GM10266 (cell line): ENCODE data around the gene SCFD1.
"Not testable (repeated sequence)": the region's sequence is repeated elsewhere in the genome, so short reads cannot be mapped to it uniquely, and the experiment has no call there.

Experiments
- DNase-seq: peaks from one replicate; pipeline ENCODE4 v3.0.0; 2012; ENCODE audit errors: extremely low spot score
- CTCF ChIP-seq: IDR thresholded peaks from 2 replicates; pipeline ENCODE4 v1.5.1; 2012; ENCODE audit warnings: mild to moderate bottlenecking, low read depth; ENCODE audit not compliant: control insufficient read depth, insufficient read depth; ENCODE audit errors: missing control alignments

The SCFD1 gene

GRCh38 chr14:30630248-30630647 lies 8.1 kb downstream of the SCFD1 start:
- DNase-seq: no peak
- TF ChIP-seq CTCF: no peak

- no peak for TF ChIP-seq CTCF
- DNase-seq: no peak
Observed at GRCh38 chr14:30632730-30633129, 10.6 kb downstream of the SCFD1 start.

DNA sequence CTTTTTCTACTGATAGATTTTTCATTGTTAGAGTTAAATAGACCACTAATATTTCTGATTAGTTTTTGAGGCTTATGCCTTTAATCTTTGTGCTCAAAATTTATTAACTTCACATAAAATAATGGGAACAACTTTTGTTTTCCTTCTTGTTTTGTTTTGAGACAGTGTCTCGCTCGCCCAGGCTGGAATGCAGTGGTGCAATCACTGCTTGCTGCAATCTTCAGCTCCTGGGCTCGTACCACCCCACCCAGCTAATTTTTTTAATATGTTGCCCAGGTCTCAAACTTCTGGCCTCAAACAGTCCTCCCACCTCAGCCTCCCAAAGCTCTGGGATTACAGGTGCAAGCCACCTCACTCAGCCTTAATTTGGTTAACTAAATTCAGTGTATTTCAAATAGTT lies 16.8 kb downstream of the SCFD1 start:
- TF ChIP-seq CTCF: no peak
- DNase-seq: no peak

DNA sequence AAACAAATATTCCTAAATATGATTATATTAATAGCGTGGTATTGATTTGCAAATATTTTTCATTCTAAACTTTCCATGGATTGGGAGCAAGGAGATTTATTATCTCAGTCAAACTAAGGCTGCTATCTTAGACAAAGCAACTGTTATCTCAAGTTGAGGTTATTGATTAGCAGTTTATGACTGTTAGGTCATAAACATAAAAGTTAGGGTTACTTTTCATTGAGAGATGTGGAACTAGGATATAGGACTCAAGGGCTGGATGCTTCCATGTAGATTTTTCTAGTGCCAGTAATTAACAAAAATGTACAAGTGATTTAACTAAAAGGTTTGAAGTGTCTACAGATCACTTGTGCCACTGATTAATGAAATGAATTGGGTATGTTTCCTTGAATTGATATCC lies 19.1 kb downstream of the SCFD1 start:
- TF ChIP-seq CTCF: no peak
- DNase-seq: no peak

DNA sequence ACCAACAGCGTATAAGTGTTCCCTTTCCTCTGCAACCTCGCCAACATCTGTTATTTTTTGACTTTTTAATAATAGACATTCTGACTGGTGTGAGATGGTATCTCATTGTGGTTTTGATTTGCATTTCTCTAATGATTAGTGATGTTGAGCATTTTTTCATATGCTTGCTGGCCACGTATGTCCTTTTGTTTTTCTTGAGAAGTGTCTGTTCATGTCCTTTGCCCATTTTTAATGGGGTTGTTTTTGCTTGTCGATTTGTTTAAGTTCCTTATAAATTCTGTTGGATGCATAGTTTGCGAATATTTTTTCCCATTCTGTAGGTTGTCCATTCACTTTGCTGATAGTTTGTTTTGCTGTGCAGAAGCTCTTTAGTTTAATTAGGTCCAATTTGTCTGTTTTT lies 22.3 kb downstream of the SCFD1 start:
- DNase-seq: not testable (repeated sequence)

DNA sequence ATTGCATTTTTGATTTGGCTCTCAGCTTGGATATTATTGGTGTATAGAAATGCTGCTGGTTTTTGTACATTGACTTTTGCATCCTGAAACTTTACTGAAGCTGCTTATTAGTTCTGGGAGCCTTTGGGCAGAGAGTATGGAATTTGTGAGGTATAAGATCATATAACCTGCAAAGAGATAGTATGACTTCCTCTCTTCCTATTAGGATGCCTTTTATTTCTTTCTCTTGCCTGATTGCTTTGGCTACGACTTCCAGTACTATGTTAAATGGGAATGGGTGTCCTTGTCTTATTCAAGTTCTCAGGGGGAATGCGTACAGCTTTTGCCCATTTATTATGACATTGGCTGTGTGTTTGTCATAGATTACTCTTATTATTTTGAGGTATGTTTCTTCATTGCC lies 23.5 kb downstream of the SCFD1 start:
- no peak for DNase-seq
- no peak for TF ChIP-seq CTCF

- no peak for TF ChIP-seq CTCF
- no peak for DNase-seq
Observed at GRCh38 chr14:30648471-30648870, 26.4 kb downstream of the SCFD1 start.

DNA sequence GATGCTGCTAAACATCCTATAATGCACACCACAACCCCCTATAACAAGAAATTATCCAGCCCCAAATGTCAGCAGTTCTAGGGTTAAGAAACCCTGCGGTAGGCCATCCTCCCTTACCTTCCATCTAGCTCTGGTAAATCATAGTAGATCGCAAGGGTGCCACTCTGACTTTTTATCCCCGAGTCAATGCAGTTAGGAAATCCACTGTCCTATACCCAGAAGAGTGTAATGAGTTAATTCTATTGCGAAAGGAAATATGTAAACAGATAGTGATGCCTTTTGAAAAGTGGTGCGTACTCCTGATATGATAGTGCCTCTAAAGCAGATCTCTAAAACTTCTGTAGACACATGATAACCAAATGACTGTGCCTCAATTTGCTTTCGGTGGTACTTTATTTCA lies 29.8 kb downstream of the SCFD1 start:
- no peak for TF ChIP-seq CTCF
- DNase-seq: no peak
